ENCODE data around the gene TVP23C.
A peak's percentile ranks its signal among the peaks of the same experiment; 100 is the strongest.

TVP23C gene

GRCh38 chr17:15496735-15497670 lies 66.3 kb downstream of the TVP23C start:
- DNase-seq (ENCODE audit: low read depth), result no peak

- DNase-seq (ENCODE audit: low read depth), result no peak
These were observed 68.5 kb downstream of the TVP23C start for GRCh38 chr17:15494821-15495220.

- no peak for DNase-seq (ENCODE audit: low read depth)
These were observed 69.6 kb downstream of the TVP23C start for GRCh38 chr17:15493693-15494035.

GRCh38 chr17:15492791-15493692 lies 70.2 kb downstream of the TVP23C start:
- no peak for DNase-seq (ENCODE audit: low read depth)

- DNase-seq (ENCODE audit: low read depth), result no peak
These were observed 71.1 kb downstream of the TVP23C start for GRCh38 chr17:15492186-15492585.

- DNase-seq (ENCODE audit: low read depth), result peak; percentile 63
These were observed 72.5 kb downstream of the TVP23C start for GRCh38 chr17:15490634-15491261.

GRCh38 chr17:15488557-15488956 lies 74.7 kb downstream of the TVP23C start:
- no peak for DNase-seq (ENCODE audit: low read depth)

GRCh38 chr17:15485045-15485444 lies 78.2 kb downstream of the TVP23C start:
- DNase-seq (ENCODE audit: low read depth), result no peak

- DNase-seq (ENCODE audit: low read depth), result no peak
These were observed 79.9 kb downstream of the TVP23C start for GRCh38 chr17:15483431-15483830.

GRCh38 chr17:15482476-15482875 lies 80.8 kb downstream of the TVP23C start:
- no peak for DNase-seq (ENCODE audit: low read depth)

GRCh38 chr17:15481481-15481880 lies 81.8 kb downstream of the TVP23C start:
- no peak for DNase-seq (ENCODE audit: low read depth)

GRCh38 chr17:15480204-15480603 lies 83.1 kb downstream of the TVP23C start:
- no peak for DNase-seq (ENCODE audit: low read depth)

- no peak for DNase-seq (ENCODE audit: low read depth)
These were observed 83.6 kb downstream of the TVP23C start for GRCh38 chr17:15479703-15480102.

- no peak for DNase-seq (ENCODE audit: low read depth)
These were observed 84.4 kb downstream of the TVP23C start for GRCh38 chr17:15478845-15479244.

- no peak for DNase-seq (ENCODE audit: low read depth)
These were observed 87.5 kb downstream of the TVP23C start for GRCh38 chr17:15475631-15476354.

GRCh38 chr17:15472891-15473290 lies 90.4 kb downstream of the TVP23C start:
- DNase-seq (ENCODE audit: low read depth), result no peak

GRCh38 chr17:15470536-15470935 lies 92.7 kb downstream of the TVP23C start:
- DNase-seq (ENCODE audit: low read depth), result no peak

- no peak for DNase-seq (ENCODE audit: low read depth)
These were observed 94.0 kb downstream of the TVP23C start for GRCh38 chr17:15469260-15469659.

GRCh38 chr17:15468126-15468525 lies 95.2 kb downstream of the TVP23C start:
- DNase-seq (ENCODE audit: low read depth), result no peak

- DNase-seq (ENCODE audit: low read depth), result no peak
These were observed 95.7 kb downstream of the TVP23C start, which contains the start of gene CDRT4 for GRCh38 chr17:15467592-15467991. Gene CDRT4 (minus strand): TSS chr17:15467621. CDS start chr17:15440238, 27,383 bp downstream.

GRCh38 chr17:15466131-15466530 lies 97.2 kb downstream of the TVP23C start:
- DNase-seq (ENCODE audit: low read depth), result no peak
